Neuronal stem cell (in vitro differentiated cells): ENCODE data around the gene LCP1.

ENCODE experiments used
- DNase-seq: peaks from one replicate; pipeline ENCODE4 v3.0.0-alpha.2; 2013; ENCODE audit warnings: low spot score
- H2AFZ ChIP-seq: one replicate; pipeline ENCODE4 v1.6.1; 2013; ENCODE audit warnings: mild to moderate bottlenecking, low read length, inconsistent platforms
- H2AK5ac ChIP-seq: 2 replicates; pipeline ENCODE4 v1.6.1; 2013; ENCODE audit warnings: low read depth, mild to moderate bottlenecking, inconsistent platforms, low read length, moderate library complexity, mixed read lengths
- H2BK120ac ChIP-seq: 2 replicates; pipeline ENCODE4 v1.6.1; 2013; ENCODE audit warnings: low read depth, mild to moderate bottlenecking, inconsistent platforms, low read length, moderate library complexity, mixed read lengths
- H2BK12ac ChIP-seq: one replicate; pipeline ENCODE4 v1.6.1; 2013; ENCODE audit warnings: low read length, inconsistent platforms
- H2BK15ac ChIP-seq: 2 replicates; pipeline ENCODE4 v1.6.1; 2013; ENCODE audit warnings: mild to moderate bottlenecking, low read length, inconsistent platforms, mixed read lengths
- H2BK5ac ChIP-seq: one replicate; pipeline ENCODE4 v1.6.1; 2013; ENCODE audit warnings: inconsistent platforms, mild to moderate bottlenecking, low read length, moderate library complexity
- H3K14ac ChIP-seq: one replicate; pipeline ENCODE4 v1.6.1; 2013; ENCODE audit warnings: low read length, inconsistent platforms
- H3K18ac ChIP-seq: 2 replicates; pipeline ENCODE4 v1.6.1; 2013; ENCODE audit warnings: low read length, inconsistent platforms
- H3K23ac ChIP-seq: 2 replicates; pipeline ENCODE4 v1.6.1; 2013; ENCODE audit warnings: low read depth, mild to moderate bottlenecking, mixed read lengths, low read length, inconsistent platforms; ENCODE audit not compliant: poor library complexity
- H3K27ac ChIP-seq: replicated peaks from 3 replicates; pipeline ENCODE4 v1.5.1; 2013; ENCODE audit warnings: low read length, inconsistent platforms
- H3K27me3 ChIP-seq, 3 experiments: 2 replicates each; pipeline ENCODE4 v1.6.1; 2013; ENCODE audit warnings: low read length in 3 of 3, mild to moderate bottlenecking in 2 of 3, inconsistent platforms in 1 of 3, low read depth in 1 of 3, mixed read lengths in 1 of 3, moderate library complexity in 1 of 3; ENCODE audit not compliant: control insufficient read depth in 3 of 3, insufficient read depth in 3 of 3
- H3K36me3 ChIP-seq, 2 donors: replicated peaks in 1 of 2; 2 replicates each; pipeline ENCODE4 v1.6.1; 2013; ENCODE audit warnings: low read length in 2 of 2; ENCODE audit not compliant: control insufficient read depth in 2 of 2, insufficient read depth in 2 of 2
- H3K4ac ChIP-seq: 2 replicates; pipeline ENCODE4 v1.6.1; 2013; ENCODE audit warnings: inconsistent platforms, mild to moderate bottlenecking, low read length, moderate library complexity
- H3K4me1 ChIP-seq, 2 donors: 1 replicate in 1 of 2; 2 replicates in 1 of 2; pipeline ENCODE4 v1.6.1; 2013; ENCODE audit warnings: low read length in 2 of 2, low read depth in 1 of 2; ENCODE audit not compliant: control insufficient read depth in 2 of 2, insufficient read depth in 1 of 2
- H3K4me2 ChIP-seq: one replicate; pipeline ENCODE4 v1.6.1; 2013; ENCODE audit warnings: mild to moderate bottlenecking, low read length, inconsistent platforms; ENCODE audit not compliant: insufficient read depth, poor library complexity, severe bottlenecking
- H3K4me3 ChIP-seq, 2 donors: 2 replicates each; pipeline ENCODE4 v1.5.1; 2013; ENCODE audit warnings: low read length in 2 of 2, mild to moderate bottlenecking in 2 of 2, inconsistent platforms in 1 of 2, moderate library complexity in 1 of 2
- H3K79me1 ChIP-seq: one replicate; pipeline ENCODE4 v1.6.1; 2013; ENCODE audit warnings: low read depth, mild to moderate bottlenecking, inconsistent platforms, low read length, moderate library complexity
- H3K9ac ChIP-seq: one replicate; pipeline ENCODE4 v1.6.1; 2013; ENCODE audit warnings: mild to moderate bottlenecking, low read depth, low read length, inconsistent platforms; ENCODE audit not compliant: poor library complexity
- H3K9me3 ChIP-seq, 2 donors: replicated peaks in 1 of 2; 2 replicates each; pipeline versions ENCODE3 to v1.6.1; 2013; ENCODE audit warnings: low read length in 2 of 2, mild to moderate bottlenecking in 2 of 2, inconsistent platforms in 1 of 2, low read depth in 1 of 2, mixed read lengths in 1 of 2, moderate library complexity in 1 of 2; ENCODE audit not compliant: control insufficient read depth in 2 of 2, insufficient read depth in 1 of 2
- H4K8ac ChIP-seq: one replicate; pipeline ENCODE4 v1.6.1; 2013; ENCODE audit warnings: low read depth, mild to moderate bottlenecking, inconsistent platforms, low read length, moderate library complexity
- H4K91ac ChIP-seq: one replicate; pipeline ENCODE4 v1.6.1; 2013; ENCODE audit warnings: low read length, low read depth, mild to moderate bottlenecking, inconsistent platforms; ENCODE audit not compliant: poor library complexity
- WGBS, 2 donors: extraction: QIAGEN DNeasy Blood & Tissue Kit; methylation state at CpG; one replicate each; pipeline ENCODE4 v1.1.7; 2013; ENCODE audit warnings: missing lambda C conversion rate in 2 of 2, mixed read lengths in 1 of 2; ENCODE audit not compliant: insufficient read length in 2 of 2, insufficient replicate concordance in 1 of 2; ENCODE audit errors: extremely low coverage in 2 of 2; 5-methylcytosine and 5-hydroxymethylcytosine counted together

The LCP1 gene

DNA sequence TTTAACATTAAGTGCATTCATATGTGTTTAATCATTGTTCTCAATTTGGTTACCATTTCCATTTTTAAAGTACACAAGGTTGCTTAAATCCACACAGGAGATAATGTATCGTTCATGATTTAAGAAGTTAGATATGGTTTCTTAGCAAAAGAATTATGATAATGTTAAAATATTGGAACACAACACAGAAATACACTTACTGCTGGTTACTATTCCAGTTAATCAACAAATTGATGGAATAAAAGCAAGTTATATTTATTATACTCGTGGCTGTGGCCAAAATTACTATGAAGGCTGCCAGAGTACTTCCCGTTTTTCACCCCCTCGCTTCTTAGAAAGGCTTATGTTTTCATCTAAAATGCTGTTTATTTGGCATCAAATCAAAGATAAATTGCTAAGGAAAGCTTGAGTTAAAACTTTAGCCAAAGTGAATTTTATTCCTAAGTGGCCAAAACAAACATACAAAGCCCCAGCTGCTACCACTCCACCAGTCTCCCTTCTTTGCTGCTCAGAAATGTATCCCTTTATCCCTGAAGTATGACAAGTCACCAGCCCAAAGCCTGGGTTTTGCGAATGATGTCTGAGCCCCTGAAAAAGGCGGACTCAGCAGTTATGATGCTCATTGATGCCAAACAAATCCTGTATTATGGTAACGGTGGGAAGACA, 27.7 kb downstream of the LCP1 start:
- no peaks in the 10 kb centered on the region for H3K27me3 ChIP-seq
- no peak overlapping the region for H3K4me3 ChIP-seq
- no peak overlapping the region for H3K4me2 ChIP-seq
- no peaks in the 10 kb centered on the region for H3K79me1 ChIP-seq
- no CpG with 5 or more reads among the region's 7 CpGs for WGBS, 2 donors
- no peak overlapping the region for H2AK5ac ChIP-seq
- no peak overlapping the region for H3K14ac ChIP-seq
- no peaks in the 10 kb centered on the region for H3K4me1 ChIP-seq
- H3K36me3 ChIP-seq, result no peaks in the 10 kb centered on the region
- no peak overlapping the region for H3K18ac ChIP-seq
- H4K91ac ChIP-seq, result no peak overlapping the region
- no peak overlapping the region for H2BK120ac ChIP-seq
- H3K9ac ChIP-seq, result no peak overlapping the region
- H2BK5ac ChIP-seq, result no peak overlapping the region
- DNase-seq, result no peak
- H3K4ac ChIP-seq, result no peak overlapping the region
- H3K9me3 ChIP-seq, result no peaks in the 10 kb centered on the region
- no peak overlapping the region for H2BK12ac ChIP-seq
- no peak overlapping the region for H4K8ac ChIP-seq
- H3K23ac ChIP-seq, result no peak overlapping the region
- H3K27ac ChIP-seq, result no peak overlapping the region
- no peak overlapping the region for H2BK15ac ChIP-seq
- H2AFZ ChIP-seq, result no peak overlapping the region

DNA sequence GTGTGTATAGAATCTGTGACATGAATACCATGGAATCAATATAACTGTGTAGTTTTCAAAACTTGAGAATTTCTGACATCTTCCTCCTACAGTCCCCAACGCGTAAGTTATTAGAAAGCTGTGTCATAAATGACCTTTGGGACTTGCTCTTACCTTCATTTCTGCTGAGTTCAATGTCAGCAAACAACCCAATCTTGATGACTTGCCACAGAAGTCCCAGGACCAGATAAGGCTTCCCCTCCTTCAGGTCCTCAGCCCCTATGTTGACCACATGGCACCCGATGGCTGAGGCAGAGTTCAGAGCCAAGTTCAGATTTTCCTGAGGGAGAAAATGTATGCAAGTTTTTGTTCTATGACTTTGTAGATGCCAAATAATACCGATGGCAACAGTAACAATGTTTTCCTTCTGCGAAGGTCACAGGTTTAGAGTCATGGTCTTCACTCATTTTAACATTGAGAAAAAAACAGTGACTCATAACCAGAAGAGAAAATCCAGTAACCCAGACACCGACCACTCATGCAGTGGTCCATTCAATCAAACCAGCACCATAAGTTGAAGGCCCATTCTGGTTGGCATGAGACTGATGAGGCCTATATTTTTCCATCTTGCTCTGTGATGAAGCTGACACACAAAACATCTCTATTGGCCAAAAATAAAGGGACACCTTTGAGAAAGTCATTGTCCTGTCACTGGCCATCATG, 29.2 kb downstream of the LCP1 start:
- Histone ChIP-seq H3K4me2 (no peak overlapping the region), H4K91ac (no peak overlapping the region), H3K4ac (no peak overlapping the region), H3K79me1 (no peaks in the 10 kb centered on the region), H3K4me1 (no peaks in the 10 kb centered on the region), H3K14ac (no peak overlapping the region), H2BK5ac (no peak overlapping the region), H4K8ac (no peak overlapping the region), H2BK120ac (no peak overlapping the region), H3K23ac (no peak overlapping the region), H3K27me3 (no peaks in the 10 kb centered on the region), H3K27ac (no peak overlapping the region), H3K9ac (no peak overlapping the region), H2AFZ (no peak overlapping the region), H2BK15ac (no peak overlapping the region), H2BK12ac (no peak overlapping the region), H3K18ac (no peak overlapping the region), H3K4me3 (no peak overlapping the region), H3K36me3 (no peaks in the 10 kb centered on the region), H2AK5ac (no peak overlapping the region), H3K9me3 (no peaks in the 10 kb centered on the region)
- WGBS, 2 donors, result no CpG with 5 or more reads among the region's 6 CpGs
- no peak for DNase-seq

DNA sequence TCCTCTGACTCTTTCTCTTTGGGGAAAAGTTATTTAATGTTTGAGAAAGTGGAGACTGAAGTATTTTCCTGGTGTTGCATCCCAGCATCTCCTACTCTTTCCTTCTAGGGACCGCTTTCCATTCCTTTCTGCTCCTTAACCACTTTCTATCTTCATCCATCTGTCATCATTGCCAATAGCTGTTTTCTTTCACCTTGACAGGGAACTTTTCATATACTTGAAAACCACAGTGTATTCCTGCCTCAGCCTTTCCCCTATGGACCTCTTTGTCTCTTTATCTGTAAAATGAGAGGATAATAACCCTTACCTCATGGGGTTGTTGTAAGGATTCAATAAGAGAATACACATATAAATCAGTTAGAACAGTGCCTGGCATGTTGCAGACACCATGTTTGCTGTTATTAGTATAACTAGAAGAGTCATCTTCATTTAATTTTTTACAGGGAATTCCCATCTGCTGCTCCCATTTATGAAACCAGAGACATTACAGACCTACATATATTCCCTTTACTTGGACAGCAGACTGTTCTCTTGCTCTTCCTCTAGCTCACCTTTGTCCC, 31.8 kb downstream of the LCP1 start:
- Histone ChIP-seq H2BK12ac (no peak overlapping the region), H4K8ac (no peak overlapping the region), H2BK15ac (no peak overlapping the region), H4K91ac (no peak overlapping the region), H3K27me3 (no peaks in the 10 kb centered on the region), H3K4me1 (no peaks in the 10 kb centered on the region), H3K79me1 (no peaks in the 10 kb centered on the region), H2BK5ac (no peak overlapping the region), H3K36me3 (no peaks in the 10 kb centered on the region), H3K27ac (no peak overlapping the region), H2AK5ac (no peak overlapping the region), H3K18ac (no peak overlapping the region), H3K14ac (no peak overlapping the region), H3K4me2 (no peak overlapping the region), H2BK120ac (no peak overlapping the region), H3K9me3 (no peaks in the 10 kb centered on the region), H3K23ac (no peak overlapping the region), H2AFZ (no peak overlapping the region), H3K9ac (no peak overlapping the region), H3K4me3 (no peak overlapping the region), H3K4ac (no peak overlapping the region)
- no CpG with 5 or more reads among the region's 1 CpG for WGBS, 2 donors
- no peak for DNase-seq

DNA sequence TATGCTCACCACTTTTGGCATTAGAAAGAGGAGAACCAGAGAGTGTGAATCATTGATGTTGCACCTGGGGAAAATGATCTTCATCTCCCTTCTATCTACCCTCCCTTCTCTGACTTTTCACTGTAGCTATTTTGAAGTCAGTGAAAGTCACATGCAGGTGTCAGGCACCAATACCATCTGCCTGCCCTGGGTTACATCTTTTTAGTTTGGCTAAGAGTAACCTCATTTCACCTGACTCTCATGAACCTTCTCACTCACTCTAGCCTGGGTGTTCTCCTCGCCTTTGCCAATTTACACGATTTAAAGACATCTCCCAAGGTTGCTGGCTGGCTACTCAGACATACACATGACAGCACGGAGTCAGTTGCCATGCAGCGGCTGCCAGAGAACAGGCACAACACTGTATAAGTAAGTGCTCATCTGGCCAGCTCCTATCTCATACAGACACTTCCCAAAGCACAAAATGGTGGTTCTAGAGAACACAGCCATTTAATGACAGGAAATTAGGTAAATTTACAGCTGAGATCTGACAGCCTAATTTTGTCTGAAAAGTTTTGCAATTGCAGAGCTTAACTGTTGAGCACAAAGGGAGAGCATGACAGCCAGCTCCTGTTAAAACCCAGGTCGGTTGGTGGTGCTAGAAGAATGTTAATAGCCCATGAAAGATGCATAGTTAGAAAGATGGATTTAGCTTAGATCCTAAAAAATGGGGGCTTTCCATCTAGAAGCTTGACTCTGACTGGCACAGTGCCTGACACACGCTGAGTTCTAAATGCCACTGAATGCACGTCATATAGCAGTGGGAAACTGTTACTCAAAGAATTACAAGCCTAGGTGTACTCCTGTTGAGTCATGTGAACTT, 32.5 kb downstream of the LCP1 start:
- no peak overlapping the region for H2BK12ac ChIP-seq
- no peak overlapping the region for H3K18ac ChIP-seq
- H3K9ac ChIP-seq, result no peak overlapping the region
- no CpG with 5 or more reads among the region's 7 CpGs for WGBS, 2 donors
- DNase-seq, result no peak
- no peaks in the 10 kb centered on the region for H3K4me1 ChIP-seq
- H4K91ac ChIP-seq, result no peak overlapping the region
- H2AFZ ChIP-seq, result no peak overlapping the region
- no peak overlapping the region for H2AK5ac ChIP-seq
- no peak overlapping the region for H3K27ac ChIP-seq
- no peak overlapping the region for H3K4ac ChIP-seq
- no peak overlapping the region for H2BK120ac ChIP-seq
- H3K9me3 ChIP-seq, result no peaks in the 10 kb centered on the region
- no peak overlapping the region for H4K8ac ChIP-seq
- no peak overlapping the region for H3K14ac ChIP-seq
- no peak overlapping the region for H2BK15ac ChIP-seq
- no peak overlapping the region for H3K4me2 ChIP-seq
- no peaks in the 10 kb centered on the region for H3K27me3 ChIP-seq
- no peak overlapping the region for H2BK5ac ChIP-seq
- H3K36me3 ChIP-seq, result no peaks in the 10 kb centered on the region
- H3K4me3 ChIP-seq, result no peak overlapping the region
- H3K23ac ChIP-seq, result no peak overlapping the region
- no peaks in the 10 kb centered on the region for H3K79me1 ChIP-seq
